GM19438 (cell line): Measurements from ENCODE around the gene ZNF438.
"Not testable (repeated sequence)": the region's sequence is repeated elsewhere in the genome, so short reads cannot be mapped to it uniquely, and the experiment has no call there.

Experiments used
- ATAC-seq: cut with Tn5 transposase; IDR thresholded peaks from one replicate; pipeline ENCODE4 v1.9.1; 2021; ENCODE audit warnings: low read depth; ENCODE audit not compliant: unreplicated experiment

The ZNF438 gene

DNA sequence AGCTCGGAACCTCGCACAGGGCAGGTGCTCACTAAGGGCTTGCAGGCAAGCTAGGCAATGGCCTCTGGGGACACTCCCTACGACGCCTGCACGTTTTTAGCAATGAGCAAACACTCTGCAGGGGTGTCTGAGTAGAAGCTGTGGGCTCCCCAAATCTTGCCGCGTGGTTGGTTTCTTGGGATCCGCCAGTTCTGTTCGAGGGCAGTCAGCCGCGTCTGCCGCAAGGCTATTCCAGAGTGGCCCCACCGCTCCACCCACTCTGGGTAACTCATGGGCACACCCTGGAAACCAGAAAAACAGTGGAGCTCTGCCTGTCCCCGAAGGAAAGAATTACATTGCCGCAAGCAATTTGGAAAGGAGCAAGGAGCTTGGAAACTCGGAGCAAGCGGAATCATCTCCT is 212.8 kb downstream of the ZNF438 start:
- ATAC-seq = no peak

DNA sequence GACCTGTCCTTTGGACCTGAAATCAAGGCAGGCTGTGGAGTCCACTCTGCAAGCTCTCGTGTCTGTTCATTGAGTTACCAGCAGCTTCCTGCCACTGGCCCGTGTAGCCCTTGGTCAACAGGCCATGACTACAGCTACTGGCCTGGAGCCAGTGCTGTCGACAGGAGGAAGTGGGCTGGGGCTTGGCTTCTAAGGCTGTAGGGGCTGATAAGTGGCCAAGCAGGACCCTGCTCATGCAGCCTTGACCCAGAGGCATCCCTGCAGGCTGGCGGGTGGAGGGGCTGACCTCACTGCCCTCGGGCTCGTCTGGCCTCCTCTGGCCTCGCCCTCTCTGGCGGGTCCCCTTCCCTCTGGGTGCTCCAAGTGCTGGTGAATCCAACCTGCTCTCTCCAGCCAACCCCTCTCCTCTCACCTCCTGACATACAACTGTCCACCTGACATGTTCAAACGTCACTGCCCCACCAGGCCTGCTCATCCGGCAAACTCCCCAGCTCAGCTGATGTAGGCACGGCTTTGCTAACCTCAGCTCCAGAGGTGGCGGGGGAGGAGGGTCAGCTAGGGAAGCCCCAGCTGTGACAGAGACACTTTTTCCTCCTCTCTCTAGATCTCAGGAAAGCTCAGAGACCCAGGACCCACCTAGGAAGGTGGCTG is 213.5 kb downstream of the ZNF438 start:
- no peak for ATAC-seq

DNA sequence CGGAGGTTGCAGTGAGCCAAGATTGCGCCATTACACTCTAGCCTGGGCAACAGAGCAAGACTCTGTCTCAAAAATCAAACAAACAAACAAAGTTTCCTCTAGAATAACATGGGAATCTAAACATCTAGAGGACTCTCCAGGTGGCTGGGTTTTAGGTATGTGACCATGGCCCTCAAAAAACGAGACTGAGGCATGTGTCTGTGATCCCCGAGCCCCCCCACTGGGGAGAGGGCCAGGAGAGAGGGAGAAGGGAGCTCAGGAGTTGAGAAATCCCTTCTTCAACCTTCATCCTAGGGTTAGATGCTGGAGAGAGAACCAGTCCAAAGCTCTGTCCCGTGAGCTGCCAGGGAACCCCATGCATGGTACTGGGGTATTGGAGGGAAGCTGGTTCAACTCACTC is 214.1 kb downstream of the ZNF438 start:
- no peak for ATAC-seq

DNA sequence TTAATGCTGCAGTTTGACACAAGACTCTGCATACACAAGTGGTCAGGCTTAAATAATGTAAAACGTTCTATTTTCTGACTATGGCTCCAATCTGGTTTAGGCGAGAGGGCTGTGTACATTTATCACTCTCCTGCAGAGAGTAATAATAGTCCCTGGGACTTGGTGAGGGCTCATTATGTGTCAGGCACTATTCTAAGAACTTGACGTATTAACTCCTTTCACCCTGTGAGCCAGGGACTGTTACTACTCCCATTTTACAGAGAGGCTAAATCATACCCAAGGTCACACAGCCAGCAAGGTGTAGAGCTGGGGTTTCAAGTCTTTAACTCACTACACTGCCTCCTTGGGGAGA is 214.9 kb downstream of the ZNF438 start:
- ATAC-seq = no peak

DNA sequence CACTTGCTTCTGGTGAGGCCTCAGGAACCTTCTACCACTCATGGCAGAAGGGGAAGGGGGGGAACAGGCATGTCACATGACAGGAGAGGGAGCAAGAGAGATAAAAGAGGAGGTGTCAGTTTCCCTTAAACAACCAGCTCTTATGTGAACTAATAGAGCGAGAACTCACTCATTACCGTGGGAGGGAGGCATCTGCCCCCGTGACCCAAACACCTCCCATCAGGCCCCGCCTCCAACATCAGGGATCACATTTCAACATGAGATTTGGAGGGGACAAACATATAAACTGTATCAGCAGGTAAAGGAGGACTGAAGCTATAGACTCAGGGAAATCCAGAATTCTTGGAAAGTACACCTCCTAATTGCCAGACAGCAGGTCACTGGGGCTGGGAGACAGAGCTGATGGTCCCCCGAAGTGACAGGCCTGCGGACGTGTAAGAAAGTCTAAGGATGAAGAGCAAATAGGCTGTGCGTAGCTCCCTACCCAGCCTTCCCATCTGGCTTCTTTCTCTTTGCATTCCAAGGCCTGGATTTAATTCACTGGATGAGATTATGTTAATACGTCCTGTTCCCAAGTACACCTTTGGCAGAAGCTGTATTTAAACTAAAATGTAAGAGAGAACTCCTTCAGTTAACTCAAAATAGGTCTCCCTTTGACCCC is 215.4 kb downstream of the ZNF438 start:
- no peak for ATAC-seq

DNA sequence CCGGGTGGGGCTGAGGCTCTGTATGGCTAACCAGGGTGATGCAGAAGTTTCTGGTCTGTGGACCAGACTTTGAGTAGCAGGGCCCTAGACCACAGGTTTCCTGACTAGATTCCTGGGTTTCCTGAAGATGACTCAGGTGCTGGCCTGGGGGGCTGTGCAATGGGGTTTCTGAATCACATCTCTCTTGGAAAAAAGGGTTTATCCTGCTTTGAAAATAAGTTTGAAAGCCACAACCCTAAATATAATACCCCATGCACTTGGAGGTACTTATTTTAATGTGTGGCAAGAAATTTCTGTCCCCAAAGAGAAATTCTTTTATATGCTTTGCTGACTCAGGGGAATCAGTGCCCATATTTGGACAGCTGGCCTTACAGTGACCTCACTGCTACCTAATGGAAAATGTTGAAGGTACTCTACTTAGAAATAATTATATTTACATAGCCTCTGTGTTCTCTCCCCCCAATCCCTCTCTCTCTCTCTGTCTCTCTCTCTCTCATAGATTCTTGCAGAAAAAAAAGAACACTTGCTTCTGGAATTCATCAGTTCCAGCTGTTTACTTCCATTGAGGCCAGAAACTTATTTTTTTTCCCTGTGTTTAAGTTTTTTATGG is 217.7 kb downstream of the ZNF438 start:
- ATAC-seq = no peak

DNA sequence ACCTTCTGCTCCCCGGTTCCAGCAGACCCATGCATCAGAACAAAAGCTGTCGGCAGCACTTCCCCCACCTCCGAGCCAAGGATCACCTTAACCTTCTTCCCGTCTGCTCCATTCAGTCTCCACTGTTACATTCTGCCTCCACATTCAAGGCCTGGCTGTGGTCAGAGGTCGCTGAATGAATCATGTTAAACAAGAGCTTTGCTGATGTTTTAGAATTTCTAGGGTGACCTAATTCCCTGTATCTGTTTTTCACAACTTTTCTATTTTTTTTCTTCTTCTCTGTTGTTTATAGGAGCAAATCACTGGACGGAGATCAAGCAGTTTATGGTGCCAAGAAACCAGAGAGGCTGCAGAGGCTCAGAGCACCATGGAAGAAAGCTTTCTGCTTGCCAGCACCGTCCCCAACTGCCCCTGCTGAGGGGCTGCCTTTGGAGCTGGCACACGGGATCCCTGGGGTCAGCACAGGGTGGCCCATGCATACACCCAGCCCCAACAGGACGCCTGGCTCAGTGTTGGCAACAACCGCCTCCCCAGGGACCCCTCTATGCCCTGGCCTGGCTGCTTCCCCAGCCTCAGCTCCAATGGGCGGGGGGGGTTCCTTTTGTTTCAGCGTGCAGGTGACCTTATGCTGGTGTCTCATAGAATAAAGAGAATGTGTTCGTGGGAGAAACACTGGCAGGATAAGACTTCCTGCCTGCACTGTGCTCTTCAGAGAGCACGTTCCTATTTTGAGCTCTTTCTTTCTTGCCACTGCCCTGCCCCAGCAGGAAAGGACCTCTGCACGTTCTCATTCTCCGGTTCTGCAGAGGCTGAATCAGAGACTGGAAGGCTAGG is 219.4 kb downstream of the ZNF438 start:
- no peak for ATAC-seq

DNA sequence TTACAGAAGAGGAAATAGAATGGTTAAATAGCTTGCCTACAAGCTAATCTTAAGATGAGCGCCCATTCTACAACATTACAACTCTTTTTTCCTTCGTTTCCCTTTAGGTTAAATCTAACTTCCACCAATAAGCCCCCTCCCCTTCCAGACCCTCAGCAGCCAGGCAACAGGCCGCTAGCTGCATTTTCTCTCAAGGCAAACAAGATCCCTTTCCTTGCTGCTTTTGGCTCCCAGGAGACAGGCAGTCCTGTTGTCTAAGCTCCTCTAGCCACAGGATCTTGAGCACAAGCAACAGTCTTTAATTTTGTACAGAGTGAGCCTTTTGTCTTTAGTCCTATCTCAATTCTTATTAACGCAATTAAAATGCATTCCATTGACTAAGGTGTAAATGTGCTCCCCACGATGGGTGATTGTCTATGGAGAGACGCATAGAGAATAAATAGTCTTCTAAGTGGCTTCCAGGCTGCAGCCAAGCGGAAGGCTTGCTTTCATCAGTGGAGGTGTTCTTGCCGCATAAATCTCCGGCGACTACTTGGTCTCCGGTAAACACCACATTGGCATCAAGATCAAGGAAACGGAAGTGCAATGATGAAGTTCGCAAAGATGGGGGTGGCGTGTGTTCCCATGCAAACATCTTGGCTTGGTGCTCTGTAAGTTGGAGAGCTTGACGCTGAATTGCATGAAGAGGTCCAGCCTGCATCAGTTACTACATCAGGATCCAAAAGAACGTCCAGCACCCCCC is 220.2 kb downstream of the ZNF438 start:
- no peak for ATAC-seq

DNA sequence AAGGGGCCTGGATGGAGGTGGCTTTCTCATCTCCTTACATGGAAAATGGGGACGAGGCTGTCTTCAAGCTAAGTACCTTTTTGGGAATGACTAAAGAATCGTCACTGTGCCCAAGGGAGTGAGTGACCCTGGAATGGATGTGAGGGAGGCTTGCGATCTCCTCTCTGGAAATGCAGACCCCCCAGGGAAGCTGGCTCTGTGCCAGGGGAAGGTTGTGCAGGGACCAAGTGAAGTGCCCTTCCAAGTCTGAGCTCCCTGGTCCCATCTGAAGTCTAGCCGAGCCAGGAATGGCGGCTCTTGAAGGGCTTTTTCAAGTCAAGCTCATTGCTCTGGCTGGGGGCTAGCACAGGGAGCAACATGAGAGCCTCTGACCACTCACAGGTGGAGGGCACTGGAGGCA is 221.2 kb downstream of the ZNF438 start:
- ATAC-seq = no peak

DNA sequence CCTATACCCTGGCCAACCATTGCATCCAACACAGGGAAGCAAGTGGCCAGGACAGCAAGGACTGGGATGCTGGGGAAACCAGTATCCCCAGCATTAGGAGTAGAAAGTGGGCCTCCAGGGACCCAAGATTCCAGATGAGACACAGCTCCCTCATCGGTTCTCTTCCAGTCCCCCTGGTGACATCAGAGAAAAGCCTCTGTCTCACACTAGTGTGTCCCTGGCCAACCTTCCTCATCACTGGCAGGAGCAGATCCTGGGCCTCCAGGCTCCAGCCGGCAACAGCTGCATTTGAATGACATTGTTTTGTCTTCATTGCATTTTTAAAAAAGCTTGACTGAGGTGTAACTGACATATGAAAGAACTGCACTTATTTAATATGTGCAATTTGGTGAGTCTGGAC is 224.8 kb downstream of the ZNF438 start:
- no peak for ATAC-seq

DNA sequence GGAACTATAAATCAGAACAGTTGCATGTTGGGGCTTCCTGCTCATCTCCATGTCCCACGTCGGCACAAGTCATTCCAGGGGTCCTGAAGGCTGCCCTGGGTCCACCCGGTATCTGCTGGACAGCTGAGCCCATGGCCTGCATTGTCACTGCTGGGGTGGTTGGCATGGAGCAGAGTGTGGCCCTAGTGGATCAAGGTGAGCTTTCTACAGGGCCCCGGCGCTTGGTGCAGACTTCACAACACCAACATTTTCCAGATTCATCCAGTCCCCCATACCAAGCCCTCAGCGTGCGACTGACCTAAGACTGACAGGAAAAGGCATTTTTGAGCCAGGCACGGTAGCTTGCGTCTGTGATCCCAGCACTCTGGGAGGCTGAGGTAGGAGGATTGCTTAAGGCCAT is 226.6 kb downstream of the ZNF438 start:
- no peak for ATAC-seq

DNA sequence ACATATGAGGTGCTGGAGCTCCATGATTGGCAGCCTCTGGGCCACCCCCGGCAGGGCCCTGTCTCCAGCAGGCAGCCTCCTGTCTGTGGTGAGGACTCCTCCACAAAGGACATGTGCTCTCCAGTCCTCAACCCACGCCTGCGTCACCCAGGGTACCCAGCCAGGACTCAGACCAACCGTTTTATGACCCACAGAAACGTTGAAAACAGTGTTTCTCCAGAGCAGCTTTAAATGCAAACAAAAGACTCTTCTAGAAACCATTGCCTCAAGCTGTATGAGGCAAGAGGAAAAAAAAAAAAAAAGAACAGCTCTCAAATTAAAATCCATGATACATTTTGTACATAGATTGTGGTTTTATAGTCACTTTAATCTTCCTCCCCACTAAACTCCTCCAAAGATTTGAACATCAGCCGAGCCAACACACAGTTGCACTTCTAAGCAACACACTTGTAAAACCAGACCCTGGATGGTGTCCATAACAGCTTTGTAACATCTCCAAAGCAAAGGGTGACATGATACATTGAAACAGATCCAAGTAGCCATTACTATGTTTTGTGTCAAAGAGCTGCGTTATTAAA is 227.1 kb downstream of the ZNF438 start:
- no peak for ATAC-seq

DNA sequence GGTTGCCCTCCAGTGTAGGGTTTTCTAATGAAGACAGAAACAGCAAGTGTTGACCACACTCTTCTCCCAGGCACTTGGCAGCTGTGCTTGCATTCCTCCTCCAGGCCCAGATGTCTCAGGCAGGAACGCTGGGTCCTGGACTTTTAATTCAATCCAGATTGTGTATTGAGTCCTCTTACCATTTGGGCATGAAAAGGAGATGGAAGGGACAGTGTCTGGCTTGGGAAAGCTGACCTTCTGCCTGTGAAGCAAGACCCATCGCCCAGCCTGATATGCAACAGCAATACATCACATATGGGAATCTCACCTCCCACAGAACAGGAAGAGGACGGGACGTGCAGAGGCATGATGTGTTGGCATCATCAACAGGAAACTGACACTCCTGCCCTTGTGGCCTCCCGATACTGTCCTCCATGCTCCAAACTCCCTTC is 227.8 kb downstream of the ZNF438 start:
- ATAC-seq = no peak

DNA sequence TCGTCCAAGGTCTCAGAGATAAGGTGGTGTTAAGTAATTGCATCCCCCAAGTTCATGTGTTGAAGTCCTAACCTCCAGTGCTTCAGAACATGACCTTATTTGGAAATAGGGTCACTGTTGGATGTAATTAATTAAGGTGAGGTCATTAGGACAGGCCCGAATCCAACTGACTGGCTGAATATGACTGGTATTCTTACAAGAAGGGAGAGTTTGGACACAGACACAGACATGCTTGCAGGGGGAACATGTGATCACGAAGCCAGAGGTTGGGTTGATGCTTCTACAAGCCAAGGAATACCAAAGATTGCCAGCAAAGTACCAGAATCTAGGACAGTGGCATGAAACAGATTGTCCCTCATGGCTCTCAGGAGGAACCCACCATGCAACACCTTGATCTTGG is 228.6 kb downstream of the ZNF438 start:
- ATAC-seq = no peak

DNA sequence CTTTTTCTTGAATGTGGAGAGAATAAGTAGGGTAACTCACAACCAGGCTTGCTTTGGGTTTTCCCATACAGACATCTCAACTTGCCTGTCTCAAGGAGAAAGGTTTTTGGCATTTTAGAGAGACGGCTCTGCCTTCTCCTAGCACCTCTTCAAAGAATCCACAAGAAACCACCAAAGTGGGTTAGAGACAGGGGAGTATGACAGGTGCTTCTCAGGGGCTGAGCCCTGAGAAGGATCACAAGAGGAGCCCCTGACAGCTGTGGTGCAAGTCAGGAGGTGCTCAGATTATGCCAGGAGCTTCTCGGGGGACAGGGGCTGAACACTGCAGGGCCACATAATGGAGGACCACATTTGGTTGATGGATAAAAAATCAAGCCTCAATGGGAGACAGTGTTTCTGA is 231.3 kb downstream of the ZNF438 start:
- no peak for ATAC-seq

DNA sequence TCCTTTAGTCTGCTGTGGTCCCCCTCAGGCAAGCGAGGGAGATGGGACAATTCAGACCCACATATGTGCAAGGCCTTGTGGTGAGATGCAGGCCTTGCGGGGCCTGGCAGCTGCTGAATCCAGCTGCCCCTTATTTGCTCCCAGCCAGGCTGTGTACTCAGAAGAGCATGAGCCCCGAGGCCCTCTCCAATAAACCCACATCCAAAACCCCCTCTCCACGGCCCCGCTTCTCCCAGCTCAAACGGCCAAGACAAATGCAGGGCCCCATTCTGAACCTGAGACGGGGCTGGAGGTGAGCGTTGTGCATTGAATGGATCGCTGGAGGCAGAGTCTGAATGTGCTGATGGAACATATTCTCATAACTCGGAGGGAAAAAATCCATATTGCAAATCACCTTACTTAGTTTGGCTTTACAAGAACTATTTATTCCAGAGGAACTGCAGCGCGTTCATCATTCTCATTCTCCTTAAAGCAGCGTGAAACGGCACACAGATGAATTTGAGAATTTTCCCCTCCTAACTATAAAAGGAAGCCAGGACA is 232.9 kb downstream of the ZNF438 start:
- no peak for ATAC-seq

DNA sequence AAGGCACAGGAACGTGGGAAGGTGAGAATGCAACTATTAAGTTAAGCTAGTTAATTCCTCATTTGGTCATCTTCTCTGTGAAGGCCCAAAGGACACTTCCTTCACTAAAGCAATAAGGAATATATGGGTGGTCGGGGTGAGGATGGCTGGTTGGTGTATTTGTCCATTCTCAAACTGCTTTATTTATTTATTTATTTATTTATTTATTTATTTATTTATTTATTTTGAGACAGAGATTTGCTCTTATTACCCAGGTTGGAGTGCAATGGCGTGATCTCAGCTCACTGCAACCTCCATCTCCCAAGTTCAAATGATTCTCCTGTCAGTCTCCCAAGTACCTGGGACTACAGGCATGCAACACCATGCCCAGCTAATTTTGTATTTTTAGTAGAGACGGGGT is 236.6 kb downstream of the ZNF438 start:
- not testable (repeated sequence) for ATAC-seq
